SHP77 (cell line): ENCODE measurements around the gene FANCI.
"Not testable (repeated sequence)": the region's sequence is repeated elsewhere in the genome, so short reads cannot be mapped to it uniquely, and the experiment has no call there.

Experiments used
- DNase-seq, 2 experiments: peaks; one replicate each; lab custom pipeline; 2025; lab: John Stamatoyannopoulos, UW

Gene FANCI

DNA sequence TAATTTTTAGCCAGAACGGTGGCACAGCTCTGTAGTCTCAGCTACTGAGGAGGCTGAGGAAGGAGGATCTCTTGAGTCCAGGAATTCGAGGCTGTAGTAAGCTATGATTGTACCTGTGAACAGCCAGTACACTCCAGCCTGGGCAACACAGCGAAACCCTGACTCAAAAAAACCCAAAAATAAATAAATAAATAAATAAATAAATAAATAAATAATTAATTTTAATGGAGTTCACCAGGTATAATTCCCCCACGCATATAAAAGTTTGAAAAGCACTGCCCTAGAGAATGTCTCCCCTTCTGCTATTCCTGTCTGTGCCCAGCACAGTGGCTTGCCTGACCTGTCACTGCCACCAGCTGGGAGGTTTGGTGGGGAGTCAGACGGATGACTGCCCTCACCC lies 18.2 kb upstream of the FANCI start:
- DNase-seq = no peak

DNA sequence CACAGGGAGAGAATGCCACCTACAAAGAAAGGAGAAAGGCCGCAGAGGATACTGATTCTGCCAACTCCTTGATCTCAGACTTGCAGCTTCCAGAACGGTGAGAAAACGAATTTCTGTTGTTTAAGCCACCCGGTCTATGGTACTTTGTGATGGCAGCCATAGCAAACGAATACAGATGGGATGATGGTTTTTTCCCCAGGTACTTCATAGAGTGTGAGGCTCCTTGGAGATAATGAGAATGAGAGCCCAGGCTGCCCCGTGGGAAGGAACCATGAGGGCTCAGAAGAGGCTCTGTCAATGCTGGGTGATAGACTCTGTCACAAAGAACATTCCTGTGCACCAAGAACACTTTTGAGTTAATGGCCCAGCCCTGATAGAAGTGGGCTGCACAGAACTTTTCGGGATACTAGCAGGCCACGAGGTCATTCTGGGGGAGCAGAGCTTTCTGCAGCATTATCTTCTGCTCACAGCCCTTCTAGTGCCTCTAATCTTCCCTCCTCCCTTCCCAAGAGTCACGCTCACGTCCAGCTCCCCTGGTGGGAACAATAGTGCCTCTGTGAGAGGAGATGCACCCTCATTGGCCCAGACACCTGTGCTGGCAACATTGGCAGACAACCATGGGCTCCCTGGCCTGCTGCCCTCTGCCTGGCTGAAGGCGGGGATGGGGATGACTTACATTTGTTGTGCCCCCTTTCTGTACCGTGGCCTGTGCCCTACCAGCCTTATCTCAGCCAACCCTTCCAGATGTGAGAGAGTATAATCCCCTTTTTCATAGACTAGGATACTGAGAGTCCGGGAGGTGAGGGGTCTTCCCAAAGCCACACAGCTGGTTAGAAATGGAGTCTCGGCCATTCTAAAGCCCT lies 17.2 kb upstream of the FANCI start:
- DNase-seq = no peak

DNA sequence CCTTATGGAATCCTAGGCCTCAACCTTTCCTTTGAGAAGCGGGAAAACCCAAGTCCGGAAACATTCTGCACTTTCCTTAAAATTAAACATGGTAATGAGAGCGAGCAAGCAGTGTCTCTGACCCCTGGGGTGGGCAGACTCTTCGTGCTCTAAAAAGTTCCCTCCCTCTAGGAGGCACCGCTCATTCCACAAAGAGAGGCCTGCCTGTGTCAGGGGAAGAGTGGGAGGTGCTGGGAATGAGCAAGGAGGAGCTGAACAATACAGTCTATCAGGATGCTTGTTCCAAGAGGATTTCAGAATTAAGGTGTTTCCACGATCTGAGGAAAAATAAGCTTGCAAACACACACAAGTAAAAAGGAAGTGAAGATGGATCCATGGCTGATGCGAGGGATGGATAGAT lies 16.4 kb upstream of the FANCI start:
- DNase-seq = no peak

DNA sequence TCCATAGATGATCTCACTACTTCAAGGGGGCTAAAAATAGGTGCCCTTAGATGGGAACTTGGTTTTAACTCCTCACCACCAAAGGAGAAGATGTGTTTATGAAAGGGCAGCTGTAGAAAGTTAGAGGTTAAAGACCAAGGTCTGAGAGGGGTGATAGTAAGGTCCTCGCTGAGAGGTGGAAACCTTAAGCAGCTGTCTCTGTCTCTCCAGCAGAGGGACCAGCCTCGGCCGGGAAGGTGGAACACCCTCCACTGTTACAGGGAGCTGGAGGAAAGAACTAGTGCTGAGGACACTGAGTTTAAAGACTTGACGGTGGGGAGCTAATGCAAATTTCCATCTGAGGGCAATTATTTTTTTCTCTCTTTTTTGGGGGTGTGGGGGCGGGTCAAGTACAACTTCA lies 13.5 kb upstream of the FANCI start:
- no peak for DNase-seq

DNA sequence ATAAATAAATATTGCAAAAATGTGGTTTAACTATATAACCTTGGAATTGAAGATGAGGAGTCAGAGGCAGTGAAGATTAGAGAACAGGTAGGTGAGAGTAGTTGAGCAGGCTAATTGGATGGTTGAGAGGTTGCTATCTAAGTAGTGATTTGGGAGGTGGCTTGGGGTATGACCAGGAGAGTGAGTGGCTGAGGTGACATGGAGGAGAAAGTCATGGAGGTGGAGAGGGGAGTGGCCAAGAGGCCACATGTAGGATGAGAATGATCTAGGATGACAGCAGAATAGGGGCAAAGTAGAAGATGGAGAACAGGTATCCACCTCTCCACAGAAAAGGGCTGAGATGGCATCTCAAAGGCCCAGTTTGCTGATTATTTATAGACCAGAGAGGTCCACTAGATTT lies 11.9 kb upstream of the FANCI start:
- DNase-seq = no peak

DNA sequence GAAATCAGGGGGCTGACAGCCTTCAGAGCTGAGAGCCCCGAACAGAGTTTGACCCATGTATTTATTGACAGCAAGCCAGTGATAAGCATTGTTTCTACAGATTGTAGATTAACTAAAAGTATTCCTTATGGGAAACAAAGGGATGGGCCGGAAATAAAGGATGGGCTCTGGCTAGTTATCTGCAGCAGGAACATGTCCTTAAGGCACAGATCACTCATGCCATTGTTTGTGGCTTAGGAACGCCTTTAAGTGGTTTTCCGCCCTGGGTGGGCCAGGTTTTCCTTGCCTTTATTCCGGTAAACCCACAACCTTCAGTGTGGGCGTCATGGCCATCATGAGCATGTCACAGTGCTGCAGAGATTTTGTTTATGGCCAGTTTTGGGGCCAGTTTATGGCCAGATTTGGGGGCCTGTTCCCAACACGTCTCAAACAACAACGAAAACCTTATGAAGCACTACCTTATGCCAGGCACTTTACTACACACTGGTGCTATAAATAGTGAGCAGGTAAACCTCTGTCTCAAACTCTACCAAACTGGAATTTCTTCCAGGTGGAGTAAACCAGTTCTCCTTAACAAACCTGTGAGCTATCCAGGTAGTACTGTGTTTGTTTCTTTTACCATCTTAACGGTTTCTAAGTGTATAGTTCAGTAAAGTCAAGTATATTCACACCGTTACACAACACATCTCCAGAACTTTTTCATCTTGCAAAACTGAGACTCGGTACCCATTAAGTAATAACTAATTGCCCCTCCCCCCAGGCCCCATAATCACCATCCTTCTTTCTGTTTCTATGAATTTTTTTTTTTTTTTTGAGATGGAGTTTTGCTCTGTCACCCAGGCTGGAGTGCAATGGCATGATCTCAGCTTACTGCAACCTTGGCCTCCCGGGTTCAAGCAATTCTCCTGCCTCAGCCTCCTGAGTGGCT lies 3.6 kb upstream of the FANCI start:
- not testable (repeated sequence) for DNase-seq

DNA sequence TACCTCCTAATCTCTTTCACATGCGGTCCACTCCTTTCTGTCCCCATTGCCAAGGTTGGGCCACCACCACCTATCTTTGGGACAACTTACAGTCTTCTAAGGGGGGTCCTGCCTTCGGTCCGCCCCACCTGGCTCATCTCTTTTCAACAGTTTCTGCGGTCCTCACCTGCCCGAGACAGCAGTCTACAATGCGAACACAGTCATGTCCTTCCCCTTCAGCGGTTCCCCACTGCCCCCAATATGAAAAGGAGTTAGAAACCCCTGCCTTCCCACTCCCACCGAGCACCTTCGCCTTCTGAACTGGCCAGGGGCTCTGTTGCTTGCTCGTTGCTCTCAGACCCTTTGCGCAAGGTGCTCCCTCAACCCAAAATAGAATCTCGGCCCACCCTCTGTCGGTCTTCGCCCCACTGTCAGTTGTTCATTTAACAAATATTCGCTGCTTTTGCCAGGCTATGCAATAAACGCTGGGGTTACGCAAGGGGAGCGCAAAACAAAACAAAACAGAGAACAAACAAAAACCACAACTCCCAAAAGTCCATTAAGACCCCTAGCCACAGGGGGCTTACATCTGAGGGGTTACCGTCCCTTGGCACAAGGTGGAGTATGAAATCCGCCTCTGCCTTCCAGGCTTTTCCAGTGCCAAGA lies 611 bp upstream of the FANCI start:
- no peak for DNase-seq

DNA sequence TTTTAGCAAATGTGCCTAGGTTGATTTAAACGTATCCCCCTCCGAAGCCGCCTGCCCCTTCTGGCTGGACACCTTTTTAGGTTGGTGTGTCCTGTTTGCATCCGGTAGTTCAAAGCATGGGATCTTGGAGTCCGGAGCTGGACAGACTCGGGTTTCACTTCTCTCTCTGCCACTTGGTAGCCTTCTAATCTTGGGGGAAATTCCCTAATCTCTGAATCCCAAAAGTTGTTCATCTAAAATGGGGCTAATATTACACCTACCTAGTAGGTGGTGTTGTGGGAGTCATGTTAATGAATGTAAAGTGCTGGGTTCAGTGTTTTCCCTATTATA lies 760 bp downstream of the FANCI start:
- no peak for DNase-seq

DNA sequence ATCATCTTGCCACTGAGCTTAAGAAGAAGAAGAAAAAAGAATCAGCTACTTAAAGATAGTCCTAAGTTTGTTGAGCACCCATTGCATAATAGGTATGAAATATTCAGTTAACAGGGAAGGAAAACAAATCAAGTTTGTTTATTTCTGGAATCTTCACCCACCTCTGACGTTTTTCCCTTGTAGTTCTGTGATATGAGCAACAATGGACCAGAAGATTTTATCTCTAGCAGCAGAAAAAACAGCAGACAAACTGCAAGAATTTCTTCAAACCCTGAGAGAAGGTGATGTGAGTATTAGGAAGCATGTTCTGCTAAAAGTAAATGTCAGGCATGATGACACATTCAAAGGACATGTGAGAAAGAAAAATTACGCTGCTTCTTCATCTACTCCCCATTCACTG lies 3.7 kb downstream of the FANCI start:
- no peak for DNase-seq

DNA sequence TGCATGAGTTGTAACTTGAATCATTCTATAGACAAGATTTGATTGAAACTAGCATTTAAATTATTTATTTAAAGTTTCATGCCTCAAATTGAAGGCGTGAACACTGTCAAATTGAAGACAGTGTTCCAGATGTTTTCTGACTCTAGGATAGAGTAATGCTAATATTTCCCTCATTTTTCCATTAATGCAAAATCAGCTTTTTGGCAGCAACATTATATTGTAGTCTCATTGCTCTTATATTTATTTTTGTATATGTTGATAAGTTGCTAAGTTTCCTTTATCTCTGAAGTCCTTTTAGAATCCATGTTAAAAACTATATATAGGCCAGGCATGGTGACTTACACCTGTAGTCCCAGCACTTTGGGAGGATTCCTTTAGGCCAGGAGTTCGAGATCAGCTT lies 4.8 kb downstream of the FANCI start:
- DNase-seq = no peak

DNA sequence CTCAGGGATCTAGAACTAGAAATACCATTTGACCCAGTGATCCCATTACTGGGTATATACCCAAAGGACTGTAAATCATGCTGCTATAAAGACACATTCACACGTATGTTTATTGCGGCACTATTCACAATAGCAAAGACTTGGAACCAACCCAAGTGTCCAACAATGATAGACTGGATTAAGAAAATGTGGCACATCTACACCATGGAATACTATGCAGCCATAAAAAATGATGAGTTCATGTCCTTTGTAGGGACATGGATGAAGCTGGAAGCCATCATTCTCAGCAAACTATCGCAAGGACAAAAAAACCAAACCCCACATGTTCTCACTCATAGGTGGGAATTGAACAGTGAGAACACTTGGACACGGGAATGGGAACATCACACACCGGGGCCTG lies 6.4 kb downstream of the FANCI start:
- not testable (repeated sequence) for DNase-seq

DNA sequence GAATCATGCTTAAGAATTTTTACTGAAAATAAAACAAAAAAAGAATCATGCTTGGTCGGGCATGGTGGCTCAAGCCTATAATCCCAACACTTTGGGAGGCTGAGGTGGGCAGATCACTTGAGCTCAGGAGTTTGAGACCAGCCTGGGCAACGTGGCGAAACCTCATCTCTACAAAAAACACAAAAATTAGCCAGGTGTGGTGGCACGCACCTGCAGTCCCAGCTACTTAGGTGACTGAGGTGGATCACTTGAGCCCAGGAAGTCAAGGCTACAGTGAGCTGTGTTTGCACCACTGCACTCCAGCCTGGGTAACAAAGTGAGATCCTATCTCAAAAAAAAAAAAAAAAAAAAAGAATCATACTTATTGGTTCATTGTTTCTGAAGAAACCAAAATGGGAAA lies 33.5 kb downstream of the FANCI start:
- not testable (repeated sequence) for DNase-seq

DNA sequence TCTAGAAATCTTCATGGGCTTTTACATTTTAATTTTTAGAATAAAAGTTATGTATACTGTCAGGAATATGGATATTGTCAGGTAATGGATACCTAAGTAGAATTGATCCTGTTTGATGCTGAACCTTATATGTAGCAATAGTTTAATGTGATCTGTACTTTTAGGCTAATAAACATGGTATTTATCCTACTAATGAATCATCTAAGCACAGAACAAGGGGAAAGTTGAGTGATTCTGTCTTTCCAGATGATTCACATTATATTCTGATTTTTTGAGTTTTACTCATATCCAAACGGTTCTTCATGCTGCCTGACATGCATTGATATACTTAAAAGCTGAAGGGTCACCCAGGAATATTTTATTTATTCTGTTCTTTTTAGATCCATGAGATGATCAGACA lies 34.5 kb downstream of the FANCI start:
- DNase-seq = no peak

DNA sequence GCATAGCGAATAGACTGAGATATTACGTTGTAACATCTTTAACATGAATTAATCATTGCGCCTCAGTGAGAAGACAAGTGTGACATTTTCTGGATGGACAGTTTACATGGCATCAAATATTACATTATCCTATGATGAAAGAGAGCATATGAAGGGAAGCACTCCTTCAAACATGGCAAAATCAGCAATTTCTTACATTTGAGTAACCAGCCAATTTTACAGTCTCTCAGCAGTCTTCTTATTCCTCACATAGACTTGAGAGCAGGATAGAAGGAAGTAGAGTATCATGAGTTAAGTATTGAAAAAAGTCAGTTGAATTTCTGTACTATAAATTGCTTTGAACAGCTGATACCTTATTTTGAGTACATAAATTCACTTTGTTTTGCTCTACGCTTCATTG lies 38.9 kb downstream of the FANCI start:
- DNase-seq = no peak

DNA sequence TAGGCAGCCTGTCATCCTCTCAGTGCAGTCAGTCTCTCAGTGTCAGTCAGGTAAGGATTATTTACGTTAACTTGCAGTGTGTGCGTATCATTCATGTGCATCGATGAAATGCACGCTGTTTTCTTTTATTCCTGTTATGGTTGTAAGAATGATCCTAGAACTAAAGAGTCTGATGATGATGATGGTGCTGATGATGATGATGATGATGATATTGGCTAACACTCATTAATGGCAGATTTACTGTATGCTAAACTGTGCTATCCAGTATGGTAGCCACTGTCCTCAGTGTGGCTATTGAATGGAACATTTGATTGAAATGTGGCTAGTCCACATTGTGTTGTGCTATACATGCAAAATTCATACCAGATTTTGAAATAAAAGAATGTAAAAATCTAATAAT lies 39.4 kb downstream of the FANCI start:
- DNase-seq = no peak

DNA sequence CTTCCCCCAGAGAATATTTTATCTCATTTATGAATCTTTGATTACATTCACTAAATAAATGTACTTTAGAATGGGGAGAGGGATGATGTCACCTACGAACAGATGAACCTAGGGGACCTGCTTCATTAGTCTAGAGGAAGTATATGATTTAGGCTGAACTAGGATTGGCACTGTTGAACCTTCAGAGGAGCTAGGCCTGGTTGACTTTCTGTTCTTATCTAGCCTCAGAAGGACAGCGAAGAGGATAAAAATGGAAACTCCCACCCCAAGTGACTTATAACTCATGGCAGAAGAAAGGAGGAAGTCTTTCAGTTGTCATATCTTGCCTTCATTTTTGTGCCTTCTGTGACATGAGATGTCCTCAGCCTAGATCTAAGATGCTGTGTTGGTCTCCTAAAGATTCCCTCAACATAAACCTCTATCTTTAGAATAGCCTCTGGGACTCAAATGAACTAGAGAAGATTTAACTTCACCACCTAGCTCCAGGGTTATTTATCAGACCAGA lies 48.2 kb downstream of the FANCI start:
- DNase-seq = no peak

DNA sequence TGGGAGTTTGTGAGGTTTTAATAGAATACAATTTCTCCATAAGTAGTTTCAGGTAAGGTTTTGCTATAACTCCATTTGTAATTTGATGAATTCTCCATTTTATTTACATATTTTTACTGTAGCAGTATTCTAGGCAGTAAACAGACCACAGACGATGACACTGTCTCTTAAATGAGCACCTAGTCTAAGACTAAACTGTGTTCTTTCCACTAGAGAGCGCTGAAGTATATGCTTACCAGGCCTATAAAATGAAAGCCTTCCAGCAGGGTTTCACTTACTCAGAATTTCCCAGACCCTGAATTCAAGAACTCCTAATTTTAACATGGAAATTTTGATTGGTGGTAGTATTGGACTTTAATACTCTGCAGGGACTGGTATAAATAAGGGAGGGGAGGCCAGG lies 49.2 kb downstream of the FANCI start:
- DNase-seq = no peak

DNA sequence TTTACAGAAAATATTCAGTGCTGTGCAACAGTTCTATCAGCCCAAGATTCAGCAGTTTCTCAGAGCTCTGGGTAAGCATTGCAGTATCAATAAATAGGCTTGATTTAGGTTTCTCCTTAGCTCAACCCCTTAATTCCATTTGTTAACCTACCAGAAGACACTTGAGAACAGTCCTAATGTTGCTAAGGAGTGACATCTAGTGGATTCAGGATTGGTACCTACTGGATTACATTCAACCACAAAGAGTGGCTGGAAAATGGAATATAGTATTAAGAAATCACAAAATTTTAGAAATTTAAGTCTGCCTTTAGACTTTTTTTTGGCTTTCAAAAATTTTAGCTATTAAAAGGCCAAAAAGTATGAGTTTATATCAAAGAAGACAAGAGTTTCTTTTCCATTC lies 56.1 kb downstream of the FANCI start:
- no peak for DNase-seq

DNA sequence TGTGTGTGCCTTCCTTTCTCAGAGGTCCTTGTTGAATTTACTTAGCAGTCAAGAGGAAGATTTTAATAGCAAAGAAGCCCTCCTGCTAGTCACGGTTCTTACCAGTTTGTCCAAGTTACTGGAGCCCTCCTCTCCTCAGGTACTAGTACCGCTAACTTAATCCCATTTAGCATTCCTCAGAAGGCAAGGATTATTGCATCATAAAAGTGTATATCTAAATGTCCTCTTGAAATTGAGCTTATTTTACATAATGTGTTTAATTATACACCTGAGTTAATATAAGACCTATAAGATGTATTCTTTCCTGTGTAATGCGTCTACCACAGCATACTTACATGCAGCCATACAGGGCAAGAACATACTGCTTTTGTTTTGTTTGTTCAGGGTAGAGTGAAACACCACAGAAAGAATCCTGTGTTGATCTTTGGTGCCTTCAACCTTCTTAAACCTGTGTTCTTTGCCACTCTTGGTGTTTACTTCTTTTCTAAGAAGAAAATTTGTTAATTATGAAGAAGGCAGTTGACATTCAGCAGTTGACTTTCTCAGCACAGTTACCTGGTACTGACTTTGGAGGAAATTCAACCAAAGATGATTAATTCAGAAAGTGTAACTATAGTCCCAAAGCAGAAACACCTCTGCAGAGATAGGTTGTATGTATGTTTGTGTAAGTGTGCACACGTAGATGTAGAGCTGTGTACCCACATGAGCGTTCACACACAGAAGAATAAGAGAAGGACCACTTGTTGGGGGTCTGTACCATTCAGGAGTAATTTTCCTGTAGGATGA lies 57.7 kb downstream of the FANCI start:
- no peak for DNase-seq

DNA sequence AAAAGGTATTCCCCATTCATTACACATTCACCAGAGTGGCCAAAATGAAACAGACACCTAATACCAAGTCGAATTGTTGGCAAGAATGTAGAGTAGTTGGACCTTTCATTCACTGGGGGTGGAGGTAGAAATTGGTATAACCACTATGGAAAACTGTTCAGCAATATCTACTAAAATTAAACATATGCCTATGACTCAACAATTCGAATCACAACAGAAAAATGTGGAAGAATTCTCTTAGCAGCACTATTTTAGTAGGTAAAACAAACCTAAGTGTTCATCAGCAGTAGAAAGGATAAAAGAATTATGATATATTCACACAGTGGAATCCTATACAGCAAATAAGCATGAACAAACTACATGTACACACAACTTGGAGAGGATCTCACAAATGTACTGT lies 60.2 kb downstream of the FANCI start:
- no peak for DNase-seq

DNA sequence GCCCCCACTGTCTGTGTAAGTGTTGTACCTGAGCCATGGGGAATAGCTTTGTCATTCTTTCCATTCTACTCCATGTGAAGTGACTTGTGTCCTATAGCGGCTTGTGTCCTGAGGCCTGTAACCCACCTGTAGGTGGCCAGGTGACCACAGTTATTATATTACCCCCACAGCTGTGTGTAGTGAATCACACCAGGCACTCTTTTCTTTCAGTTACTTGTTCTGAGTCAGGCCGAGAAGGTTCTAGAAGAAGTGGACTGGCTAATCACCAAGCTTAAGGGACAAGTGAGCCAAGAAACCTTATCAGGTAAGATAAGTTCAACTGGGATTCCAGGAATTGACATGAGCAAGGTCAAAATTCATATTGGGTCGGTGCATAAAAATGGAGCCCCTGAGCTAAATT lies 61.6 kb downstream of the FANCI start:
- no peak for DNase-seq

DNA sequence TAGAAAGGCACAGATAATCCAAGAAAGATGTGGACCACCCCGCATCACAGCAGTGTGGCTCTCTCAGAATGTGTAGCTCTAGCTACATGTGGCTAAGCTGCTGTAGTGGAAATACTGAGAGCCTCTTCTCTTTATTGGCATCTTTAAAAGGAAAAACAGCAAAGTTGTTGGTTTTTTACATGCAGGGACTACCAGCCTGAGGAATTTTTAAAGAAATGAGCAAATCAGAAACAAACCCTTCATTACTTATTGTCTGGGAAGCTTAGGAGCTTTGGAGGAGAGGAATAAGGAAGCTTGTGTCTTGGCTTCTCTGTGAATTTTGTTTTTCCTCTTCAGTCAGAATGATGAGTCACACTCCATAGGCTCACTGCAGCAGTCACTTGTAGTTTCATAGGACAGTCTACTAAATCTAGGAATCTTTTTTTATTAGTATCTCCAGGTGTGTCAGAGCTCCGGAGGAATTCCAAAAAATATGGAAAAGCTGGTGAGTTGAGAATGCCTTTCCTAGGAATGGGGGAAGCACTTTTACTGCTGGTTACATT lies 63.3 kb downstream of the FANCI start:
- DNase-seq = no peak
